Subcutaneous adipose tissue (tissue), 4 donors: Measurements from ENCODE around the gene MMS19. TPM values are rescaled to one million over a fixed set of nuclear protein-coding genes. Genes with fewer than 3 reads are reported as not detected.

Experiments
- CTCF ChIP-seq: fragments of 450-650 bp; IDR thresholded peaks from one replicate; pipeline ENCODE4 v1.5.1; 2016; ENCODE audit warnings: low read depth, mild to moderate bottlenecking, control low read depth, antibody characterized with exemption, moderate library complexity
- total RNA-seq, 4 donors: library from RNA; depleted of rRNA; stranded (reverse); fragments of >200 nt; gene quantifications; one replicate each; pipeline ENCODE4 v1.1.0, GENCODE V29; 2016

MMS19 gene
- total RNA-seq, 4 donors from 2014 or later: 57.6 to 87.8 (median 76.8) TPM

GRCh38 chr10:97445357-97445721, 52.9 kb downstream of the MMS19 start:
- no peak for TF ChIP-seq CTCF

- TF ChIP-seq CTCF: no peak
These were observed 54.0 kb downstream of the MMS19 start for GRCh38 chr10:97444212-97444611.

- TF ChIP-seq CTCF: no peak
These were observed 55.9 kb downstream of the MMS19 start for GRCh38 chr10:97442277-97442676.

- no peak for TF ChIP-seq CTCF
These were observed 63.0 kb downstream of the MMS19 start for GRCh38 chr10:97435211-97435610.

GRCh38 chr10:97434557-97434956, 63.7 kb downstream of the MMS19 start:
- no peak for TF ChIP-seq CTCF

GRCh38 chr10:97434055-97434454, 64.2 kb downstream of the MMS19 start:
- TF ChIP-seq CTCF: no peak

GRCh38 chr10:97428572-97428981, 69.6 kb downstream of the MMS19 start:
- TF ChIP-seq CTCF: no peak
